LNCAP (cell line): ENCODE results near the gene THBS1.

ENCODE experiments used
- CTCF ChIP-seq: fragments of 450-650 bp; IDR thresholded peaks from 2 replicates; pipeline ENCODE4 v1.5.1; 2017; ENCODE audit warnings: mild to moderate bottlenecking

Gene THBS1

DNA sequence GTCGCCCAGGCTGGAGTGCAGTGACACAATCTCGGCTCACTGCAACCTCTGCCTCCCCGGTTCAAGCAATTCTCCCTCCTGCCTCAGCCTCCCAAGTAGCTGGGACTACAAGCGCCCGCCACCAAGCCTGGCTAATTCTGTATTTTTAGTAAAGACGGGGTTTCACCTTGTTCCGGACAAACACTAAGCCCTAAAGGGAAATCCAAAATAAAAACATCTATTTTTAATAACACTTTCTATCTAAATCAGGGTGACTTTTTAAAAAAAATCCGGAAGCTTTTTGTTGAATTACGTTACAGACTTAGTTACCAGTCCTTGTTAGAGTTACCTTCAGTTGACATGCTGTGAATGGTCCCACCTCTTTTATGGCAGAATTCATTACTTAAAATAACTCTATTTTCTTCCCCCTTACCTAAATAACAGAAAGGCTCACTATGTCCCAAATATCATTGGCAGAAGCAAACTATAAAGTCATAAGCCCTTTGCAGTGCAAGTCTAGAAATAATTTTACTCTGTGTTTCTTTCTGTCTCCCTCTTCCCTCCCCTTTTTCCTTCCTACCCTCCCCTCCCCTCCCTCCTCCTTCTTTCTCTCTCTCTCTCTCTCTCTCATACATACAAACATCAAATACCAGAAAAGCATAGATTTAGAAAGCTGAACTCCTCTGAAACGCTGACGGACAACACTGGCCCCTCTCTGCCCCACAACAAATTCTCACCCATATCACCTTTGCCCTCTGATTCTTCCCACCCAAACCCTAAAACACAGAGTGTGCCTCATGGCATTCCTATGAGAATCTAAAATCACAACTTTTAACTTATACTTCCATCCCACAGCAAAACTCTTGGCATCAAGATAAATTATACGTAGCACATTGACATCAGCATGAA is 18.3 kb downstream of the THBS1 start:
- TF ChIP-seq CTCF, result no peak

- TF ChIP-seq CTCF, result no peak
Measured at GRCh38 chr15:39599871-39600270, 19.0 kb downstream of the THBS1 start.

GRCh38 chr15:39602143-39602542 is 21.3 kb downstream of the THBS1 start:
- TF ChIP-seq CTCF, result no peak

- TF ChIP-seq CTCF, result no peak
Measured at GRCh38 chr15:39605146-39605545, 24.3 kb downstream of the THBS1 start.

GRCh38 chr15:39608185-39609139 is 27.6 kb downstream of the THBS1 start:
- no peak for TF ChIP-seq CTCF

GRCh38 chr15:39609166-39609916 is 28.5 kb downstream of the THBS1 start:
- no peak for TF ChIP-seq CTCF

DNA sequence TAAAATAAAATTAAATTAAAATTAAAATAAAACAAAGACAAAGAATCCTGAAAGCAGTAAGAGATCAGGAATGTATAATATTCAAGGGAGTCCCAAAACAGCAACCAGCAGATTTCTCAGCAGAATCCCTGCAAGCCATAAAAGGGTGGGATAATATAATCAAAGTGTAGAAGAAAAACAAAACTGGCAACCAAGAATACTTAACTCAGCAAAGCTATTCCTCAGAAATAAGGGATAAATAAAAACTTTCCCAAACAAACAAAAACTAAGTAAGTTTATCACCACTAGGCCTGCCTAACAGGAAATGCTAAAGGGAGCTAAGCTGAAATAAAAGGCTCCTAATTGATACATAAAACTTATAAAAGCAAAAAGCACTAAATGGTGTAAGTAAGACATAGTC is 29.8 kb downstream of the THBS1 start:
- TF ChIP-seq CTCF, result no peak
